ENCODE measurements around the gene TMEM259.

The TMEM259 gene

DNA sequence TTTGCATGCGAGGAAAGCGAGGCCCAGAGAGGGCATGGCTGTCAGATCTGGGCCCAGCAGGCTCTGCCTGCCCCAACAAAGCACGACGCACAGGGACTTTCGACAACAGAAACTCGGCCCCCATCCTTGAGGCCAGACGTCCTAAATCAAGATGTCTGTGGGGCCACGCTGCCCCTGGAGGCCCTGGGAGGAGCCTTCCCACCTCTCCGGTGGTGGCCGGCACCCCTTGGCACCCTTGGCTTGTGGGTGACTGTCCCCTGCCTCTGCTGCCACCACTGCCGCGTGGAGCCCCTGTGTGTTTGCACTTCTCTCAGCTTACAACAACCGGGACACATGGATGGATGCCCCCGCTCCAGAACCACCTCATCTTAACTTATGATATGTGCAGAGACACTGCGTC, 32.4 kb downstream of the TMEM259 start:
- DNase-seq (ENCODE audit: low read depth in 2 of 2) = no peak

DNA sequence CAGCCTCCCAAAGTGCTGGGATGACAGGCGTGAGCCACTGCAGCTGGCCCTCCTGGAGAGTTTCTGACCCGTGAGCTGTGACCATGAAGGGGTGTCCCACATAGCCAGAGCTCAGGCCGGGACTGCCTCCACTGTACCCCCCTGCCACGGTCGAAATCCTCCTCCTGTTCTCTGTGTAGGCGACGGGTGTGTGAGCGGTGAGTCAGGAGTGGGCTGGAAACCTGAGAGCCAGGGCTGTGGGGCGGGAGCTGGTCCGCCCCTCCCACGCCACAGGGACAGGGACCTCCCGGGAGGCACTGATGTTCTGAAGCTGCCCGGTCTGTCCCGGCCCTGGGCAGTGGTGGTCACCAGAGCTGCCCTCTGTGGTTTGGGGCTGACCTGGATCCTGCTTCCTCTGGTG, 32.8 kb downstream of the TMEM259 start:
- no peak for DNase-seq (ENCODE audit: low read depth in 2 of 2)

GRCh38 chr19:986083-986482, 34.8 kb downstream of the TMEM259 start:
- DNase-seq (ENCODE audit: low read depth in 2 of 2) = no peak

DNA sequence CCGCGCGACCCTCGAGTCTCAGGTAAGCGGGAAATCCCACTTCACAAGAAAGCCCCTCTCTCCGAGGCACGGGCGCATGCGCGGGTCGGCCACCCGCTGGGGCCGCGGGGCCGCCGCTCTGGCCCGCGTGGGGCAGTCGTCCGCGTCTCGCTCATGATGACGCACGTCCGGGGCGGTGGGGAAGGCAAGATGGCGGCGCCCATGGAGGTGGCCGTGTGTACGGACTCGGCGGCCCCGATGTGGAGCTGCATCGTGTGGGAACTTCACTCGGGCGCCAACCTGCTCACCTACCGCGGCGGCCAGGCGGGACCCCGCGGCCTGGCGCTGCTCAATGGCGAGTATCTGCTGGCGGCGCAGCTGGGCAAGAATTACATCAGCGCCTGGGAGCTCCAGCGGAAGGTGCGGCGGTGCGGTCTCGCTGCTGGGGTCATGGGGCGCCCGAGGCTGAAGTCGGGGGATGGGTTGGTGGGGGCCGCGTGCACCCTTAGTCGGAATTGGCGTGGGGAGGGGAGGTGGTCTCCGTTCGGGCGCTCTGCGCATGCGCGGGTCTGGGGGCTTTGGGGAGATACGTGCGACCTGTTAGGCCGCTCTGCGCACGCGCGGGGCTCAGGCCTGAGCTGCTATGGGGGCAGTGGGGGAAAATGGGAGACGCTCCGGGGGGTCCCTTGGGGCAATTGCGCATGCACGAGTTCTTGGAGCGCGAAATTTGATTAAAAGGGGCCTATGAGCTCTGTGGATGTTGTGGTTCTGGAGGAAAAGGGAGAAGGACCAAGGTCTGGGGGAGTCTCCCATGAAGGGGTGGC, 36.6 kb downstream of the TMEM259 start, which contains the start of gene WDR18:
Gene WDR18 (plus strand): TSS at position 181 of the 803 bp plus-strand sequence. CDS start 9 bp downstream, at position 190.
- peak; percentile 76 to 89 for DNase-seq (ENCODE audit: low read depth in 2 of 2)

GRCh38 chr19:982567-983170, 38.3 kb downstream of the TMEM259 start:
- DNase-seq (ENCODE audit: low read depth in 2 of 2) = peak; percentile 64 to 74

GRCh38 chr19:980133-980998, 40.6 kb downstream of the TMEM259 start:
- no peak for DNase-seq (ENCODE audit: low read depth in 2 of 2)

DNA sequence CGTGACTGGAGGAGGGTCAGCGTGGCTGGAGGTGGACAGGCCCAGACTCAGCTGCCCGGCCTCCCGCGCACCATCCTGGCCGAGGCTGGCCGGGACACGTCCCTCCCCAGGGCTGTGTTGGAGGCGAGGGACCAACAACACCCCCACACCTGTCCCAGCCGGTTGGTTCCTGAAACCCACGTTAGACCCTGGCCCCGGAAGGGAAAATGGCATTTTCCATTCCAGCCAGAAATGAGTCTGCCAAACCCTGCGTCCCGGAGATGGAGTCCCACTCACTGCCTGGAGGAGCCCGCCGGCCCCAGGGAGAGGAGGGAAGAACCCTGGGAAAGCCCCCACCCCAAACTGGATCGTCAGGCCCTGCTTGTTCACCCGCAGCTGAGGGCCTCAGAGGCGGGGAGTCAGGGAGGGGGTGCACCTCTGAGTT, 41.6 kb downstream of the TMEM259 start:
- DNase-seq (ENCODE audit: low read depth in 2 of 2) = no peak

GRCh38 chr19:977058-977464, 43.9 kb downstream of the TMEM259 start:
- DNase-seq (ENCODE audit: low read depth in 2 of 2) = no peak

GRCh38 chr19:976476-976875, 44.4 kb downstream of the TMEM259 start:
- DNase-seq (ENCODE audit: low read depth in 2 of 2) = no peak

GRCh38 chr19:974564-975257, 46.2 kb downstream of the TMEM259 start:
- no peak for DNase-seq (ENCODE audit: low read depth in 2 of 2)

GRCh38 chr19:973726-974563, 47.0 kb downstream of the TMEM259 start:
- DNase-seq (ENCODE audit: low read depth in 2 of 2) = no peak

DNA sequence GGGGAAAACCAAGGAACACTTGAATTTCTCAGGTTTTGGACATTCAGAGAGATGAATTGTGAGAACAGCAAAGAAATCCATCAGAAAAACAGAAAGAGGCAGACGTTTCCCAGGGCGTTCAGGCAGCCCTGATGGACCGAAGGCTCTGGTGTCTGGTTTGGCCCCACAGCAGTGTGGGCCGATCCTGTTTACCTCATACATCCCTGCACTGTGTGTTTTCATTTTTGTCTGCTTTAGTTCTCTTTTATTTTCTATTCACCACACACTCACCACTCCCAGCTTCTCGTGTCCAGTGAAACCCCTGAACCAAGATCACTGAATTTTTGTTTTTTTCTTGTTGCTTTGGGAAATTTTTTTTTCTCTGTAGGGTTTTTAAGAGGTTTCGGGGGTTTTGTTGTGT, 48.6 kb downstream of the TMEM259 start:
- DNase-seq (ENCODE audit: low read depth in 2 of 2) = no peak

GRCh38 chr19:971795-972194, 49.1 kb downstream of the TMEM259 start:
- no peak for DNase-seq (ENCODE audit: low read depth in 2 of 2)

- no peak for DNase-seq (ENCODE audit: low read depth in 2 of 2)
These were observed 50.2 kb downstream of the TMEM259 start for GRCh38 chr19:970695-971094.

GRCh38 chr19:966485-967088, 54.3 kb downstream of the TMEM259 start:
- no peak for DNase-seq (ENCODE audit: low read depth in 2 of 2)

GRCh38 chr19:964761-965694, 55.9 kb downstream of the TMEM259 start:
- no peak for DNase-seq (ENCODE audit: low read depth in 2 of 2)

- DNase-seq (ENCODE audit: low read depth in 2 of 2) = no peak
These were observed 56.8 kb downstream of the TMEM259 start for GRCh38 chr19:964116-964520.

GRCh38 chr19:963486-963951, 57.4 kb downstream of the TMEM259 start:
- DNase-seq (ENCODE audit: low read depth in 2 of 2) = no peak
